ENCODE results near the gene LRRC4B. TPM values are rescaled to one million over a fixed set of nuclear protein-coding genes. Genes with fewer than 3 reads are reported as not detected.

Gene LRRC4B
- total RNA-seq, 4 donors from 2014 or later = 0.18 to 1.5 (median 0.44) TPM

GRCh38 chr19:50486823-50487515 lies 81.3 kb downstream of the LRRC4B start:
- intact Hi-C loops (cut with DNase I) = no loop called here

GRCh38 chr19:50485284-50485955 lies 82.8 kb downstream of the LRRC4B start:
- peaks cover 0 to 47% (median 10%) of the 10 kb centered on the region in 3 donors for H3K36me3 ChIP-seq
- intact Hi-C loops (cut with DNase I) = no loop called here
- WGBS, 2 donors = 80 to 89% methylated on average over 10 of the region's 10 CpGs

More at GRCh38 chr19:50486823-50487515, 81.3 kb downstream of the LRRC4B start:
- H3K4me1 ChIP-seq = no peaks in the 10 kb centered on the region
- 65 to 66% methylated on average over 6 to 16 of the region's 18 CpGs for WGBS, 2 donors
- no peaks in the 10 kb centered on the region for H3K9me3 ChIP-seq
- peaks cover 0 to 49% (median 0%) of the 10 kb centered on the region in 4 donors for H3K27me3 ChIP-seq
- TF ChIP-seq CTCF (IDR thresholded peaks at IDR 0.05) = peak in 3 of 6 experiments; percentile 5 to 58 (median 23)
- no peak for TF ChIP-seq POLR2A (IDR thresholded peaks at IDR 0.05)
- no peak overlapping the region for H3K27ac ChIP-seq
- no peak overlapping the region for H3K4me3 ChIP-seq
- peaks cover 0 to 31% (median 5%) of the 10 kb centered on the region in 3 donors for H3K36me3 ChIP-seq
- no peak for DNase-seq

GRCh38 chr19:50482916-50483315 lies 85.3 kb downstream of the LRRC4B start:
- WGBS, 2 donors = 85 to 89% methylated on average over 10 of the region's 10 CpGs
- Histone ChIP-seq H3K27me3 (peaks cover 0 to 16% (median 0%) of the 10 kb centered on the region in 4 donors), H3K4me1 (peaks cover under 1 to 8% (median under 1%) of the 10 kb centered on the region in 3 donors), H3K36me3 (peaks cover 0 to 72% (median 13%) of the 10 kb centered on the region in 3 donors), H3K9me3 (no peaks in the 10 kb centered on the region), H3K27ac (no peak overlapping the region), H3K4me3 (no peak overlapping the region)
- no peak for TF ChIP-seq POLR2A (IDR thresholded peaks at IDR 0.05)
- TF ChIP-seq CTCF (IDR thresholded peaks at IDR 0.05) = no peak
- intact Hi-C loops (cut with DNase I) = no loop called here
- DNase-seq = no peak

More at GRCh38 chr19:50485284-50485955, 82.8 kb downstream of the LRRC4B start:
- TF ChIP-seq CTCF (IDR thresholded peaks at IDR 0.05) = no peak
- TF ChIP-seq POLR2A (IDR thresholded peaks at IDR 0.05) = no peak
- H3K4me1 ChIP-seq = no peaks in the 10 kb centered on the region
- peaks cover 0 to 39% (median 0%) of the 10 kb centered on the region in 4 donors for H3K27me3 ChIP-seq
- H3K4me3 ChIP-seq = no peak overlapping the region
- DNase-seq = no peak
- no peaks in the 10 kb centered on the region for H3K9me3 ChIP-seq
- no peak overlapping the region for H3K27ac ChIP-seq

- intact Hi-C loops (cut with DNase I) = no loop called here
- 74 to 77% methylated on average over 5 to 12 of the region's 16 CpGs for WGBS, 2 donors
- H3K9me3 ChIP-seq = no peaks in the 10 kb centered on the region
- TF ChIP-seq CTCF (IDR thresholded peaks at IDR 0.05) (no peak), POLR2A (IDR thresholded peaks at IDR 0.05) (no peak)
- no peak for DNase-seq
- H3K4me1 ChIP-seq = peaks cover 6 to 14% (median 6%) of the 10 kb centered on the region in 3 donors
- peaks cover 0 to 75% (median 13%) of the 10 kb centered on the region in 3 donors for H3K36me3 ChIP-seq
- H3K4me3 ChIP-seq = no peak overlapping the region
- peaks cover 0 to 12% (median 0%) of the 10 kb centered on the region in 4 donors for H3K27me3 ChIP-seq
- no peak overlapping the region for H3K27ac ChIP-seq
Observed at GRCh38 chr19:50482271-50482855, 85.9 kb downstream of the LRRC4B start.
